Gastrocnemius medialis (tissue), 4 donors: ENCODE measurements around the gene PPFIA2.
A peak's percentile ranks its signal among the peaks of the same experiment; 100 is the strongest.

Source experiments
- POLR2A ChIP-seq, 2 donors: fragments of 450-650 bp; IDR thresholded peaks; one replicate each; pipeline ENCODE4 v1.6.1; 2017; ENCODE audit warnings: antibody characterized with exemption in 2 of 2, mild to moderate bottlenecking in 2 of 2, moderate library complexity in 2 of 2
- TF ChIP-seq, protein P1 (sequence below), 5 experiments: fragments of 450-650 bp in 3 of 5; fragments of 200-600 bp in 2 of 5; sonication (generic) in 2 of 5; IDR thresholded peaks in 4 of 5; conservative IDR thresholded peaks in 1 of 5; 1 replicate in 4 of 5; 2 replicates in 1 of 5; pipeline ENCODE4 v1.5.1; 2016 to 2019; ENCODE audit warnings: antibody characterized with exemption in 5 of 5, mild to moderate bottlenecking in 3 of 5, moderate library complexity in 3 of 5

DNA sequence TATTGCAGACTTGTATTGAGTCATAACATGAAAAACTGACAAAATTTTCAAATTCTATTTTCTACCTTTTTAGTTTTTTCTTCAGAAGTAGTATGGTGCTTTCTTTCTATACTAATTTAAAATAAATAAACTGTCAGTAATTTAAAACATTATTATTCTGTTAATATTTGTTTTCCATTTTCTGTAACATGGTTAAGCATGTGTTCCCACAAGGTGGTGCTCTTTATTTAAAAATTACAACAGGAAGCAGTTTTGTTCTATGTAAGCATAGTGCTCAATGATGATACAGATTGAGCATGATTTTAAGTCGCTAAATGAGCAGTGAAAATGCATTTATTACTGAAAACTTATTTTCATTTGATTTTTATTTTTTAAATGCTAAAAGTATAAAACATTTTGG lies 114.6 kb downstream of the PPFIA2 start:
- TF ChIP-seq, protein P1, sequence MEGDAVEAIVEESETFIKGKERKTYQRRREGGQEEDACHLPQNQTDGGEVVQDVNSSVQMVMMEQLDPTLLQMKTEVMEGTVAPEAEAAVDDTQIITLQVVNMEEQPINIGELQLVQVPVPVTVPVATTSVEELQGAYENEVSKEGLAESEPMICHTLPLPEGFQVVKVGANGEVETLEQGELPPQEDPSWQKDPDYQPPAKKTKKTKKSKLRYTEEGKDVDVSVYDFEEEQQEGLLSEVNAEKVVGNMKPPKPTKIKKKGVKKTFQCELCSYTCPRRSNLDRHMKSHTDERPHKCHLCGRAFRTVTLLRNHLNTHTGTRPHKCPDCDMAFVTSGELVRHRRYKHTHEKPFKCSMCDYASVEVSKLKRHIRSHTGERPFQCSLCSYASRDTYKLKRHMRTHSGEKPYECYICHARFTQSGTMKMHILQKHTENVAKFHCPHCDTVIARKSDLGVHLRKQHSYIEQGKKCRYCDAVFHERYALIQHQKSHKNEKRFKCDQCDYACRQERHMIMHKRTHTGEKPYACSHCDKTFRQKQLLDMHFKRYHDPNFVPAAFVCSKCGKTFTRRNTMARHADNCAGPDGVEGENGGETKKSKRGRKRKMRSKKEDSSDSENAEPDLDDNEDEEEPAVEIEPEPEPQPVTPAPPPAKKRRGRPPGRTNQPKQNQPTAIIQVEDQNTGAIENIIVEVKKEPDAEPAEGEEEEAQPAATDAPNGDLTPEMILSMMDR (IDR thresholded peaks at IDR 0.05 in 4 of 5, conservative IDR thresholded peaks at IDR 0.05 in 1 of 5) = peak in 3 of 5 experiments; percentile 12 to 35 (median 18)
- TF ChIP-seq POLR2A (IDR thresholded peaks at IDR 0.05) = no peak
